HepG2 (cell line): ENCODE results near the gene RORC. TPM values are rescaled to one million over a fixed set of nuclear protein-coding genes. Genes with fewer than 3 reads are reported as not detected.

ENCODE experiments used
- CHCHD3 ChIP-seq: sonication (generic); formaldehyde crosslinking; IDR thresholded peaks from 2 replicates; pipeline ENCODE4 v1.8.0; 2022; ENCODE audit warnings: mild to moderate bottlenecking, missing genetic modification reagents, moderate library complexity
- CREB3 ChIP-seq: sonication (generic); formaldehyde crosslinking; IDR thresholded peaks from 2 replicates; pipeline ENCODE4 v1.5.0; 2020; ENCODE audit warnings: missing genetic modification reagents
- HNF4A ChIP-seq: sonication (generic); formaldehyde crosslinking; IDR thresholded peaks from 2 replicates; pipeline ENCODE4 v1.4.0; 2020; ENCODE audit warnings: missing genetic modification reagents
- MAFK ChIP-seq, 2 experiments: IDR thresholded peaks in 1 of 2; conservative IDR thresholded peaks in 1 of 2; 2 replicates each; pipeline ENCODE4 v1.6.1; 2011; ENCODE audit warnings: improper control_type of control experiment in 2 of 2, low read length in 2 of 2
- PRDM4 ChIP-seq: sonication (generic); formaldehyde crosslinking; IDR thresholded peaks from 2 replicates; pipeline ENCODE4 v1.9.0; 2021; ENCODE audit warnings: missing genetic modification reagents, borderline replicate concordance
- RARA ChIP-seq: IDR thresholded peaks from 2 replicates; pipeline ENCODE4 v1.6.1; 2016; ENCODE audit warnings: missing genetic modification reagents, missing compliant biosample characterization
- SMC3 ChIP-seq: IDR thresholded peaks from 2 replicates; pipeline ENCODE4 v1.6.1; 2011; ENCODE audit warnings: low read length, improper control_type of control experiment
- SOX13 ChIP-seq, 3 experiments: fragments of 450-650 bp in 1 of 3; sonication (generic) in 1 of 3; formaldehyde crosslinking in 1 of 3; IDR thresholded peaks in 2 of 3; conservative IDR thresholded peaks in 1 of 3; 2 replicates each; pipeline versions ENCODE4 v1.5.0 to v1.6.1; 2016 to 2020; ENCODE audit warnings: antibody characterized with exemption in 1 of 3, mild to moderate bottlenecking in 1 of 3, missing compliant biosample characterization in 1 of 3, missing genetic modification reagents in 1 of 3, moderate library complexity in 1 of 3
- SP4 ChIP-seq: sonication (generic); formaldehyde crosslinking; IDR thresholded peaks from 2 replicates; pipeline ENCODE4 v1.8.1; 2023; ENCODE audit warnings: mild to moderate bottlenecking, missing genetic modification reagents
- TCF12 ChIP-seq, 2 experiments: fragments of 450-650 bp in 1 of 2; sonication (generic) in 1 of 2; formaldehyde crosslinking in 1 of 2; IDR thresholded peaks; 2 replicates each; pipeline versions ENCODE4 v1.6.1 to v1.8.0; 2017 to 2022; ENCODE audit warnings: antibody characterized with exemption in 1 of 2, mild to moderate bottlenecking in 1 of 2, missing genetic modification reagents in 1 of 2, moderate library complexity in 1 of 2
- ZFX ChIP-seq: sonication (generic); formaldehyde crosslinking; IDR thresholded peaks from 2 replicates; pipeline ENCODE4 v1.4.0; 2020; ENCODE audit warnings: mild to moderate bottlenecking, low read depth, missing genetic modification reagents, moderate library complexity
- ZFY ChIP-seq: sonication (generic); formaldehyde crosslinking; IDR thresholded peaks from 2 replicates; pipeline ENCODE4 v1.4.0; 2020; ENCODE audit warnings: missing genetic modification reagents
- ZNF556 ChIP-seq: sonication (generic); formaldehyde crosslinking; IDR thresholded peaks from 2 replicates; pipeline ENCODE4 v1.4.0; 2020; ENCODE audit warnings: mild to moderate bottlenecking, missing genetic modification reagents, borderline replicate concordance
- ZNF563 ChIP-seq: sonication (generic); formaldehyde crosslinking; IDR thresholded peaks from 2 replicates; pipeline ENCODE4 v1.8.0; 2022; ENCODE audit warnings: mild to moderate bottlenecking, moderate library complexity, missing genetic modification reagents
- ZNF737 ChIP-seq: sonication (generic); formaldehyde crosslinking; IDR thresholded peaks from 2 replicates; pipeline ENCODE4 v1.5.0; 2020; ENCODE audit warnings: missing genetic modification reagents, mild to moderate bottlenecking, borderline replicate concordance
- polyA plus RNA-seq, 8 experiments: library from polyadenylated mRNA; depleted of rRNA in 3 of 8; stranded (reverse) in 7 of 8; unstranded in 1 of 8; fragments of >200 nt; fragmentation: Illumina TruSeq in 4 of 8; extraction: Trizol in 4 of 8; gene quantifications; 2 replicates each; pipeline versions ENCODE4 v1.2.1 to v1.2.3, GENCODE V29; 2011 to 2016; ENCODE audit warnings: low read depth in 4 of 8, missing spikeins in 1 of 8, mixed read lengths in 1 of 8; ENCODE audit not compliant: insufficient read depth in 1 of 8
- total RNA-seq, 5 experiments: library from RNA; depleted of rRNA; stranded (reverse); fragments of >200 nt; fragmentation: Illumina TruSeq; extraction: Trizol; gene quantifications; 2 replicates each; pipeline ENCODE4 v1.2.3, GENCODE V29; 2016; ENCODE audit warnings: low read depth in 1 of 5

Gene RORC
- total and polyA plus RNA-seq, 2 of the 13 experiments (the other 11 are each of a cell fraction or from before 2014, with no cell fraction given): 2.5 to 6.5 TPM

- TF ChIP-seq PRDM4 (CRISPR knock-in tag): no peak
- no peak for TF ChIP-seq SP4 (CRISPR knock-in tag)
- TF ChIP-seq ZNF737 (CRISPR knock-in tag): no peak
- TF ChIP-seq MAFK (conservative IDR thresholded peaks at IDR 0.05 in 1 of 2, IDR thresholded peaks at IDR 0.05 in 1 of 2; ENCODE audit: low read length in 2 of 2): no peak
- no peak for TF ChIP-seq TCF12 (IDR thresholded peaks at IDR 0.05)
- TF ChIP-seq TCF12 (CRISPR knock-in tag; IDR thresholded peaks at IDR 0.05): no peak
- TF ChIP-seq ZNF563 (CRISPR knock-in tag): no peak
- TF ChIP-seq CREB3 (CRISPR knock-in tag): no peak
- no peak for TF ChIP-seq RARA (CRISPR knock-in tag)
- TF ChIP-seq HNF4A (CRISPR knock-in tag): no peak
- no peak for TF ChIP-seq ZFY (CRISPR knock-in tag)
- no peak for TF ChIP-seq SMC3
- TF ChIP-seq CHCHD3 (CRISPR knock-in tag): no peak
- no peak for TF ChIP-seq SOX13 (IDR thresholded peaks at IDR 0.05)
- no peak for TF ChIP-seq SOX13 (CRISPR knock-in tag; conservative IDR thresholded peaks at IDR 0.05 in 1 of 2, IDR thresholded peaks at IDR 0.05 in 1 of 2)
- TF ChIP-seq ZNF556 (CRISPR knock-in tag): no peak
- no peak for TF ChIP-seq ZFX (CRISPR knock-in tag)
- TF ChIP-seq, all 625 proteins: peak for 0
Measured at GRCh38 chr1:151774256-151774922, 57.2 kb downstream of the RORC start (continued).
